Measurements from ENCODE around the gene CCL22. TPM values are rescaled to one million over a fixed set of nuclear protein-coding genes. Genes with fewer than 3 reads are reported as not detected.
A peak's percentile ranks its signal among the peaks of the same experiment; 100 is the strongest.

CCL22 gene
- total RNA-seq, 2 experiments from 2014 or later: not detected

DNA sequence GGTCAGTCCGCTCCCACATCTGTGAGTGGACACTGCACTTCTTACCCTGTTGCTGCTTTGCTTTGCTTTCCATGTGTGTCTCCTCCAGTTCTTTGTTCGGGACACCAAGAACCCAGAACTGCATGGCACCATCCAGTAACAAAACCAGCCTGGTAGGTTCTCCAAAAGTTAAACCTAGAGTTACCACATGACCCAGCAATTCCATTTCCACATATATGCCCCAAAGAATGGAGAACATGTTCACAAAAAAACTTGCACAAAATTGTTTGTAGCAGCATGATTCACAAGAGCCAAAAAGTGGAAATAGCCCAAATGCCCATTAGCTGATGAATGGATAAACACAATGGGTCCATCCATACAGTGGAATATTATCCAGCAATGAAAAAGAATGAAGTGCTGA lies 10.3 kb upstream of the CCL22 start:
- H3K4me3 Mint-ChIP-seq: no peak overlapping the region
- CTCF ChIA-PET: no interaction called here

DNA sequence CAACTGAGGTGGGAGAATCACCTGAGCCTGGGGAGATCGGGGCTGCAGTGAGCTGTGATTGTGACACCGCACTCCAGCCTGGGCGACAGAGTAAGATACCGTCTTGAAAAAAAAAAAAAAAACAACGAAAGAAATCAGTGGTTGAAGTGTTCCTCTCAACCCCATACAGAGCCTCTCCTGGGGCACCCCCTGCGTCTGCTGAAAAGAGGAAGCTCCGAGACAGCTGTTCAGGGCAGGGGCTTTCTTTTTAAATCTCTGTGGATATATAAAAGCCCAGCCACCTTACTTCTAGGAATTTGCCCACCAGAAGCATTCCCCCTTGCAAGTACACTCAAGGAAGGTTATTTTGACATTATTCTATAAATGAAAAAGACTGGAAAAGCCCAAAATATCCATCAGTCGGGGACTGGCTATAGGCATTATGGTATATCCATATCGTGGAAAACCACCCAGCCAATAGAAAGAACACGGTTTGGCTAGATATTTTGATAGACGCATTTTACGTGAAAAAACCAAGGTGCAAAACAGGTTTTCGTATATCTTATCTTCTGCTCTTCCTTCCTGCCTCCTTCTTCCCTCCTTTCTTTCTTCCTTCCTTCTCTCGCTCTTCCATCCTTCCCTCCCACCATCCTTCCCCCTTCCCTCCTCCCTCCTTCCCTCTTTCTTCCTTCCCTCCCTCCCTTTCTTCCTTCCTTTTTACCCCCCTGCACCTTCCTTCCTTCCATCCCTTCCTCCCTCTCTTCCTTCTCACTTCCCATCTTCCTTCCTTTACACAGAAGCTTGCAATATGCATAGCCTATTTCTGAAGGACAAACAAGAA lies 9.2 kb upstream of the CCL22 start:
- H3K4me1 Mint-ChIP-seq (ENCODE audit: low read depth): peaks cover 25% of the 10 kb centered on the region
- no peak overlapping the region for H3K27ac Mint-ChIP-seq
- no peaks in the 10 kb centered on the region for H3K36me3 ChIP-seq (ENCODE audit: insufficient read depth, low read length)
- no peak overlapping the region for H3K4me3 Mint-ChIP-seq
- no peak overlapping the region for H3K4me3 ChIP-seq (ENCODE audit: low read length)
- H3K4me1 ChIP-seq (ENCODE audit: insufficient read depth, low read length): peaks cover 9% of the 10 kb centered on the region
- ChIA-PET CTCF (interaction anchor here (0.7 kb wide), 1 partner anchor 11 kb away, joined by 3 read pairs; no protein-coding TSS in a partner anchor), POLR2A (no interaction called here)
- DNase-seq (peak in 3 of 14 experiments; percentile 13 to 53 (median 44)), ATAC-seq (ENCODE audit: poor library complexity) (peak; percentile 65)
- H3K27me3 Mint-ChIP-seq: peaks cover 41% of the 10 kb centered on the region
- peaks cover 15 to 34% of the 10 kb centered on the region in 2 experiments for H3K27me3 ChIP-seq (ENCODE audit: control insufficient read depth in 1 of 2, insufficient read depth in 2 of 2, low read length in 2 of 2)
- intact Hi-C loops (cut with DNase I, micrococcal nuclease): no loop called here
- H3K27ac ChIP-seq (ENCODE audit: low read depth in 1 of 2, low read length in 2 of 2): no peak overlapping the region
- H3K9me3 ChIP-seq (ENCODE audit: control insufficient read depth in 1 of 2, insufficient read depth in 1 of 2, low read length in 2 of 2): no peaks in the 10 kb centered on the region
- no peaks in the 10 kb centered on the region for H3K9me3 Mint-ChIP-seq
- TF ChIP-seq, protein P1, sequence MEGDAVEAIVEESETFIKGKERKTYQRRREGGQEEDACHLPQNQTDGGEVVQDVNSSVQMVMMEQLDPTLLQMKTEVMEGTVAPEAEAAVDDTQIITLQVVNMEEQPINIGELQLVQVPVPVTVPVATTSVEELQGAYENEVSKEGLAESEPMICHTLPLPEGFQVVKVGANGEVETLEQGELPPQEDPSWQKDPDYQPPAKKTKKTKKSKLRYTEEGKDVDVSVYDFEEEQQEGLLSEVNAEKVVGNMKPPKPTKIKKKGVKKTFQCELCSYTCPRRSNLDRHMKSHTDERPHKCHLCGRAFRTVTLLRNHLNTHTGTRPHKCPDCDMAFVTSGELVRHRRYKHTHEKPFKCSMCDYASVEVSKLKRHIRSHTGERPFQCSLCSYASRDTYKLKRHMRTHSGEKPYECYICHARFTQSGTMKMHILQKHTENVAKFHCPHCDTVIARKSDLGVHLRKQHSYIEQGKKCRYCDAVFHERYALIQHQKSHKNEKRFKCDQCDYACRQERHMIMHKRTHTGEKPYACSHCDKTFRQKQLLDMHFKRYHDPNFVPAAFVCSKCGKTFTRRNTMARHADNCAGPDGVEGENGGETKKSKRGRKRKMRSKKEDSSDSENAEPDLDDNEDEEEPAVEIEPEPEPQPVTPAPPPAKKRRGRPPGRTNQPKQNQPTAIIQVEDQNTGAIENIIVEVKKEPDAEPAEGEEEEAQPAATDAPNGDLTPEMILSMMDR (IDR thresholded peaks at IDR 0.05): no peak
- H3K36me3 Mint-ChIP-seq (ENCODE audit: low read depth): no peaks in the 10 kb centered on the region

More for the DNA sequence above, 10.3 kb upstream of the CCL22 start:
- TF ChIP-seq, protein P1 (IDR thresholded peaks at IDR 0.05): no peak
- Histone ChIP-seq H3K27ac (ENCODE audit: low read depth in 1 of 2, low read length in 2 of 2) (no peak overlapping the region), H3K9me3 (ENCODE audit: control insufficient read depth in 1 of 2, insufficient read depth in 1 of 2, low read length in 2 of 2) (no peaks in the 10 kb centered on the region), H3K4me1 (ENCODE audit: insufficient read depth, low read length) (peaks cover 9% of the 10 kb centered on the region), H3K4me3 (ENCODE audit: low read length) (no peak overlapping the region), H3K36me3 (ENCODE audit: insufficient read depth, low read length) (no peaks in the 10 kb centered on the region), H3K27me3 (ENCODE audit: control insufficient read depth in 1 of 2, insufficient read depth in 2 of 2, low read length in 2 of 2) (peaks cover 24 to 34% of the 10 kb centered on the region in 2 experiments)
- Mint-ChIP-seq H3K27ac (no peak overlapping the region), H3K4me1 (ENCODE audit: low read depth) (peaks cover 28% of the 10 kb centered on the region), H3K9me3 (no peaks in the 10 kb centered on the region), H3K27me3 (peaks cover 48% of the 10 kb centered on the region), H3K36me3 (ENCODE audit: low read depth) (no peaks in the 10 kb centered on the region)
- DNase-seq: no peak
- intact Hi-C loops (cut with DNase I, micrococcal nuclease): no loop called here
- POLR2A ChIA-PET: no interaction called here
- no peak for ATAC-seq (ENCODE audit: poor library complexity)

DNA sequence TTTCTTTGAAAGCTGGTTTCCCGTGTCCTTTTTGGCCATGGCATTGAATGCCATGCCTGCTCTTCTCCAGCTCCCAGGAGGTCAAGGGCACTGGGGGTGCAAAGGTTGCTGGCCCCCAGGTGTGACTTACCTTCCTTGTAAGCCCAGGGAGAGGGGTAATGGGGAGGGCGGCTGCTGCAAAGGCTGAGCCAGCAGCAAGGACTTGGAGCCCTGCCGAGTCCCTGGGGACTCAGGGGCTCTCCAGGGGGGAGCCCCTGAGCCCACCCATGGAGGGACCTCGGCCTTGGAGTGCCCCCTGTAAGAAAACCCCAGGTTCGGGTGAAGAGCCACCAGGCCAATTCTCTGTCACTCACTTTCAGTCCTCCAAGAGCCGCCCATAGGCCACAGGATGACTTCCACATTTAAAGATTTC lies 5.9 kb upstream of the CCL22 start:
- ChIA-PET CTCF (no interaction called here), POLR2A (no interaction called here)
- H3K27ac ChIP-seq (ENCODE audit: low read depth in 1 of 2, low read length in 2 of 2): no peak overlapping the region
- peaks cover 5% of the 10 kb centered on the region for H3K4me1 ChIP-seq (ENCODE audit: insufficient read depth, low read length)
- H3K4me3 Mint-ChIP-seq: no peak overlapping the region
- DNase-seq: no peak
- peaks cover 27% of the 10 kb centered on the region for H3K27me3 Mint-ChIP-seq
- no peaks in the 10 kb centered on the region for H3K9me3 ChIP-seq (ENCODE audit: control insufficient read depth in 1 of 2, insufficient read depth in 1 of 2, low read length in 2 of 2)
- H3K27me3 ChIP-seq (ENCODE audit: control insufficient read depth in 1 of 2, insufficient read depth in 2 of 2, low read length in 2 of 2): peaks cover 13 to 24% of the 10 kb centered on the region in 2 experiments
- TF ChIP-seq, protein P1 (IDR thresholded peaks at IDR 0.05): no peak
- no peak overlapping the region for H3K27ac Mint-ChIP-seq
- intact Hi-C loops (cut with DNase I, micrococcal nuclease): no loop called here
- H3K36me3 Mint-ChIP-seq (ENCODE audit: low read depth): no peaks in the 10 kb centered on the region
- peaks cover 14% of the 10 kb centered on the region for H3K4me1 Mint-ChIP-seq (ENCODE audit: low read depth)
- H3K36me3 ChIP-seq (ENCODE audit: insufficient read depth, low read length): no peaks in the 10 kb centered on the region
- ATAC-seq (ENCODE audit: poor library complexity): no peak
- no peaks in the 10 kb centered on the region for H3K9me3 Mint-ChIP-seq
- H3K4me3 ChIP-seq (ENCODE audit: low read length): no peak overlapping the region
